ENCODE results near the gene CCDC102A.

Gene CCDC102A

DNA sequence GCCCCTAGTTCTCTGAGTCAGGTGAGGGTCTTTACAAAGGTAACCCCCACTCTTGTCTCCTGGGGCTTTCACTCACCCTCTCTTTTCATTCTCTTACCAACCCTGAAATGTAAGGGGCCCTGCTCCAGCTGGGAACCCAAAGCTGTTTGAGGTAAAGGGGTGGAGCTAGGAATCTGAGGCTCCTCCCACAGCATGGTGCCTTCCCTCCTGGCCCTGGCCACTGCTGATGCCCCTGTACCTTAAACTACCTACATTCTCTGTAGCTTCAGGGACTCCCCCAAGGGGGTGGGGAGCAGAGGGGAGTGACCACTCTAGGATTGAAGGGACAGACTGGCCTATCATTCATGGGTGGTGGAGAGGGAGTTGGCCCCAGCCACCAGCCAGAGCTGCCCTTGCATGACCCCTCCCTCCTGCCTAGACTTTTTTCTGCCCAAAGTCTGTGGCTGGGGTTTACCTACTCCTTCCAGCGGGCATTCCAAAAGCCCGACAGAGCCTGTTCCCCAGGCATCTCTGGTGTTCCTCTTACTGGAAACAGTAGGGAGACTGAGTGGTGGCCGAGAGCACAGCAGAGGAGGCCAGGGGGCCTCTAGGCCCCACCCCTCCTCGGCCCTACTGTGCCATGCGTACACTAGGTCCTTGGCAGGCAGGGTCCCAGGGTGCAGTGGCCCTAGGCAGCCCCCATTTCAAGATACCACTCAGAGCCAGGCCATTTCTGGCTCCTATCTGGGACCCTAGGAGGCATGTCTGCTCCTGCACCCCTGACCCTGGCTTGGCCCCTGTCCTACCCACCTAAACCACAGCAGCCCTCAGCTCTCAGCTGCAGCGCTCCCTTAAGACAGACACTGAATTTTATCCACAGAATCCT lies 59.6 kb downstream of the CCDC102A start:
- DNase-seq, result no peak

DNA sequence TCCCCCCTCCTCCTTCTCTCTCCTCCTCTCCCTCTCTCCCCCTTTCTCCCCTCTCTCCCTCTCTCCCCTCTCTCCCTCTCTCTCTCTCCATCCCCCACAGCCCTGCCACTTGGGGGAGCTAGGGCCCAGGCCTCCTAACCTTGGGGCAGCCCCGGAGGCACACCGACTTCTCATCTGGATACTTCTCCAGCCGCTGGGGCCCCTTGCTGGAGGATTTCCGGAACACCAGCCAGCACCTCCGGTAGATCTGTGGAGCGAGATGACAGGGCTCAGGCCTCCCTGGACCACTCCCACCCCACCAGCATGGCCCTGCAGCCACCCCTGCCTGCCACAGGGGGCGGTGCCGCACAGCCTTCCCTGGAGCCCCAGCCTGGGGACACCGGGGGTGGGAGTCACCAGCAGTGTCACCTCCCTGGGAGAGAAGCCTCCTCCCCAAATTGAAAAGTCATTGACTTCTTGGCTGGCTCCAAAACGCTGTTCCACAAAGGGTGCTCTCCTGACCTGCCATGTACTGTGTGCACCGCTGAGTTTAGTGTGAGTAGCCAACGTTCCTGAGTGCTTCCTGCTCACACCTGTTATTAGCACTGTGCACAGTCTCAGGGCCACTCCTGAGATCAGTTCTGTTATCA lies 60.5 kb downstream of the CCDC102A start:
- DNase-seq, result peak; percentile 73

DNA sequence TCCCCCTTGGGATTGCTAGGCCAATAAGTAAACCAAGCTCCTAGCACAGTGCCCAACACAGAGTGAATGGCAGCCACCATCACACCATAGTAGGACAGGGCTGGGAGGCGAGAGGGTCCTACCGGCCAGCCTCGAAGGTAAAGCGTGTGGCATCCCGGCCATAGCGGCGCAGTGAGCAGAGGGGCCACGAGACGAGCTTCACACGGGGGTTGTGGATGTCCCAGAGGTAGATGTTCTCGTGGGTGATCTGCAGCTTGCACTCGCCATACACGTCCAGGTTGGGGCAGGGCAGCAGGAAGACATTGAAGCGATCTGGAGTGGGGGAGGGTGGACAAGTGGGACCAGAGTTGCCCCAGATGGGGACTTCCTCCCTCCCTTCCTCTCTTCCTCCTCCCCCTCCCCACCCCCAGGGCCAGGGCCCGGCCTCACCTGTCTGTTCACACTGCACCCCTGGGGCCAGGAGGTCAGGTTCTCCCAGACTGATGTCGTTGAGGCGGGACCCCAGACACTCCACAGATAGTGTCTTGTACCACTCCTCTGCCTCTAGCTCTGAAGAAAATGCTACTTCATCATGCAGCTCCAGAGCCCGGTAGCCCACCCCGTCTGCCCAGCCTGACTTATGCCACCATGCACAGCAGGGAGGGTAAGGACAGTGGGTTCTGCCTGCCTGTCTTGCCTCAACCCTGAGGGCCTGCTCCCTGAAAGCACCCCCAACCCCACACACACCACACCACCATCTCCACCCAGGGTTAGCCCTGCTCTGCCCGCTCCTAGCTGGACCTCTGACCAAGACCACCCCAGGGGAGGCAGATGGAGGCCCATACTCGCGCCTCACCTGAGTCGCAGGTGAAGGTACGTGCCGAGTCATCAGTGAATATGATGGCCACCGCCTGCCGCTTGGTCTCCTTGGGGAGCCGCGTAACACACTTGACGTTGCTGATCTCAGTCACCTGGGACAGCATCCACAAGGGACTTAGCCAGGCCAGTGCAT lies 61.4 kb downstream of the CCDC102A start:
- no peak for DNase-seq

DNA sequence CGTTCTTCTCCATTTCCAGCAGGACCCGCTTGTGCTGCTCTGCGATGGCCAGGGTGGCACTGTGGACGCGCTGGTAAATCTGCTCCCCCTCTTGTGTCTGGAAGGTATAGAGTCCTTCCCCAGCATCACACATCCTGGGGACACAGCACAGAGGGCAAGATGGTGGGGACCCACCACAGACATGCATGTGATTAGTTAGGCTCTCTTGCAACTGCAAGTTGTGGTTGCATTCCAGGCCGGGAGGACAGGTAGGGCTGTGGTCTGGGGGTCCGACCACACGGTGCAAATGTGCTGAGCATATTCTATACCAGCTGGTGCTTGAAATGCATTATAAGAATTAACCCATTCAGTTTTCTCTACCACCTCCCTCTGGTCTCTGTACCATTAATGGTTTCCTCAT lies 62.5 kb downstream of the CCDC102A start:
- no peak for DNase-seq

DNA sequence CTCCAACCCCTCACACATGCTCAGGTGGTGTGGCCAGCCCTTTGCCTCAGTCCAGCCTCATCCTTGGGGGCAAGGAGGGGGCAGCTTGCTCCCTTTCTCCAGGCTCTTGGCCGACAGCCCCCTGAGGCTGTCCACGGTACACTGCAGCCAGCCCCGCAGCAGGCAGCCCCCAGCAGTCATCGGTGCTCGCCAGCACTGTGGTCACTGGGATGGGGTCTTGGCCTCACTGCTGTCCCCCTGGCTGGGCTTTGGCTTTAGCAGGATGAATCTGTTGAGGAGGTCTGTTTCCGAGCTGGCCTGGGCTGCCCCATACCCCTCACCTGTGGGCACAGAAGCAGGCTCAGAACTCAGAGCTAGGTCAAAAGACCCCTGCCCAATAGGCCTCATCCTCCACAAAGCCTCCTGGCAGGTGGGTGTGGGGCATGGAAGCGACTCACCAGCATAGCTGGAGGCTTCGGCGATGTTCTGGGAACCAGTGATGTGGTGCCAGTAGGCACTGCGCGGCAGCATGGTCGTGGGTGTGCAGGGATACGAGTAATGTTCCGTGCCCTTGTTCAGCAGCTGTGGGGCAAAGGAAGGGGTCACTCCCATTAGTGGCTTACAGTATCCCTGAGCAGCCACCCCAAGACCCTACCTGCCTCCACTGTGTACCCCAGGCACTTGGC lies 63.1 kb downstream of the CCDC102A start:
- no peak for DNase-seq

DNA sequence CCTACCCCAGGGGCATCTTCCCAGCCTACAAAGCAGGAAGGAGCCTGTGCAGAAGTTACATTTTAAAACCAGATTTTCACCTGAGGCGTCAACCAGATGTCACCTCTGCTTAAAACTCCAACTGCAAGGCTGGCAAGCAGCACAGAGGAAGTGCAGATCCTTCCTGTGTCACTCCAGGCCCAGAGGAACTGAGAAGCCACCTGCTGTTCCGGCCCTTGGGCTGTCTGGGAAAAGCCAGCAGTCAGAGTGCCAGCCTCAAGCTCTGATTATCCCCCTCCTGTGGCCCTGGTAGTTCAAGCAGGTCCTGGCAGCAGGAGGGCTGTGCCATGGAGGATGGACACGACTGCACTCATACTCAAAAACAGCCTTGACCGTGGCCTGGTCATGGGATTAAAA lies 63.7 kb downstream of the CCDC102A start:
- DNase-seq, result no peak

DNA sequence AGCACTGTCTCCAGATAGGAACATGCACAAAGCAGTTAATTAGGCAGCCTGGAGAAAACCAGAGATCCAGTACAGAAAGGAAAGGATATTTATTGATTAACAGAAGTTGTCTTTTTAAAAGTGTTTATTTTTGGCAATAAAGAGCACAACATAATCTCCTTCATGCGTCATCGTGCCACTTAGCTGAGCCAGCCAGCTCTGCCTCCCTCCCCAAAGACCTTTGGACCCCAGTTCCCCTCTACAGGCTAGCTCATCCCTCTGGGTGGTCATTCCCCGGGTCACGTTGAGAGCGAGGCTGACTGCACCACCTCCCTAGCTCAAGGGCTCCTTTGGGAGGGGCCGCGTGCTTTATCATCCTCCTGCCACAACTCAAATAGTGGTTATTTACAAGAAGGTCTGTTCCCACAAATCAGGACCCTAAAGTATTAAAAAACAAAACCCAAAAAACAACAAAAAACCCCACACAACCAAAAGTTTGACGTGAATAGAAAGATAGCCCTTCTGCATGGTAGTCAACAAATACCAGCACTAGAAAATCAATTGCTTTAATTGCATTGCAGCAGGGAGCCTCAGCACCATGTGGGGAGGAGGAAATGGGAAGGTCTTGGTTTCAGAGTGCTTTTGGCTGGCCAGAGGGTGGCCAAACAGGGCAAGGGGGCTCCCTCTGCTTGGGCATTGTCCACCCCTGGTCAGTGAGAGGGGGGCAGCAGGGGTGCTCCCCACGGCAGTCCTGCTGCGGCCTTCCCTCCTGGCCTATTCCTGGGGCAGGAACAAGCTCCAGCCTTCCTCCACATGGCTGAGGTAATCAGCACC lies 64.3 kb downstream of the CCDC102A start:
- no peak for DNase-seq

DNA sequence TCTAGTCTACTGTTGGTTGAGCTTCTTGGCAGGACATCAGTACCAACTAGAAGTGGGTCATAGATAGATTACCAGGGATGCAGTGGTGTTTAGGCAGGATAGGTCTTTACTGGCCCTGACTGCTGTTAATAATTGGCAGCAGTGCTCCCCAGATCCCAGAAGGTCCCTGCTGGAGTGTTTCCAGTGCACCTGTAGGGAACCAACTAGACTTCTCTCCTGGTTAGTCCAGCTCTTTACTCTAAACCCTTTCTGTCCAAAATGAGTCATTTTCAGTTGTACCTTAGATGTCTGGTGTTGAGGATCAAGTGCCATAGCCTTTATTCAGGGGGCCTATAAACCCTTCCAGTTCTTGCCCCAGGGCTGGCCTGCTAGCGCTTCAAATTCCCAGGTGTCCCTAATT lies 65.2 kb downstream of the CCDC102A start:
- no peak for DNase-seq

DNA sequence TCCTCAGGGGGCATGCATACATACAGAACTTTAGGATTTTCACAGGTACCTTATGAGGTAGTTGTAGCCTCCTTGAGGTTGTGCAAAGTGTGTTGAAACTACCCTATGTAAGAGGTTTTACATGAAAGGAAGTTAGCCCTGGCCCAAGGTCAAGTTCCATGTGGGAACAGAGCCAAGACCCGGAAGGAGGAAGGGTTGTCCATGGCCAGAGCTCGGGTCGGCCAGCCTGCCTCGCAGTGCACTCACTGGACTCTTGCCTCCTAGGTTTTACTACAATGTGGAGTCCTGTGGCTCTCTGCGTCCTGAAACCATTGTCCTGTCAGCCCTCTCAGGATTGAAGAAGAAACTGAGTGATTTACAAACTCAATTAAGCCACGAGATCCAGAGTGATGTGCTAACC lies 65.7 kb downstream of the CCDC102A start:
- DNase-seq, result no peak

DNA sequence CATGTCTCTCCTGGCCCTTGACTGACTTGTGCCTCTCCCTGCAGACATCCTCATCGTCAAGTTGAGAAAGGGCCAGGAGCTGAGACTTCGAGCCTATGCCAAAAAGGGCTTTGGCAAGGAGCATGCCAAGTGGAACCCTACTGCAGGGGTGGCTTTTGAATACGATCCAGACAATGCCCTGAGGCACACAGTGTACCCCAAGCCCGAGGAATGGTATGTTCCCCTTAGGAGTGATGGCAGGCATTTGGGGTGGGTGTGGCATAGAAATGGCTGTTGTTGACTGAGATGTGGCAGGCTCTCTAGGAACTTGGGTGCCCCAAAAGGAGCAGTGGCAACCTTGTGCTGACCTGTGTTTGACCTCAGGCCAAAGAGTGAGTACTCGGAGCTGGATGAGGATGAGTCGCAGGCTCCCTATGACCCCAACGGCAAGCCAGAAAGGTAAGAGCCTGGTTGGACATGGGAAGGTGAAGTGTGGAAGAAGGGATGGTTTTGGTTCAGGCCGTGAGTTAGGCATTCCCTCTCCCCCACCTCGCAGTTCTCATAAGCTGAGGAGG lies 66.4 kb downstream of the CCDC102A start:
- no peak for DNase-seq

DNA sequence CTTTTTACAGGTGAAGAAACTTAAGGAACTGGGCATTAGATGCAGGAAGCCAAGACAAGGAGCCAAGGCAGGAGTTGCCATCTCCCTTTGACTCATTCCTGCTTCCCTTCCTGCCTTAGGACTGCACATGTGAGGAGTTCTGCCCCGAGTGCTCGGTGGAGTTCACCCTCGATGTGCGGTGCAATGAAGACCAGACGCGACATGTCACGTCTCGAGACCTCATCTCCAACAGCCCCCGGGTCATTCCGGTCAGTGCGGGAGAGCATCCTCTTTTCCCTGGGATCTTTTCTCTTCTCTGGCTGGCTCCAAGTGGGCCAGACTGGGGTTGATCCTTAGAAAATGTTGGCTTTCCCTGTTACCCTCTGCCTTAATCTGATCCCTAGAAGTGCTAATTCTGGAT lies 67.3 kb downstream of the CCDC102A start:
- DNase-seq, result no peak

DNA sequence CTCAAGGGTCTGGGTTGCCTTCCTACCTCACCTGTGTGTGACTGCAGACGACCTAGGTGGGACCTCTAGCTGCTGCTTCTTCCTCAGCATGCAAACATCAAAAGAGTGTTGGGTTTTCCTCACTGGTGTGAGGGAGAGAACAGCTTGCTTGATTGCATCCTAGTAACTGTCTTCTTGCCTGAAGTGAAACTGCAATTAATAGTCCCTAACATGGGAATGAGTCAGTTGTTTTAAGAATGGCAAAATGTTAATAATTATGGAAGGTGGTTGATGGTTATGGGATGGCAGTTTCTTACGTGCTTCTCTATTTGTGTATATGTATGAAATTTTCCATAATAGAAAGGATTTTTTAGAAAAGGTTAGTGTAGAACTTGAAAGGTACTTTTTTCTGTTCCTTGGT lies 68.0 kb downstream of the CCDC102A start:
- DNase-seq, result no peak

DNA sequence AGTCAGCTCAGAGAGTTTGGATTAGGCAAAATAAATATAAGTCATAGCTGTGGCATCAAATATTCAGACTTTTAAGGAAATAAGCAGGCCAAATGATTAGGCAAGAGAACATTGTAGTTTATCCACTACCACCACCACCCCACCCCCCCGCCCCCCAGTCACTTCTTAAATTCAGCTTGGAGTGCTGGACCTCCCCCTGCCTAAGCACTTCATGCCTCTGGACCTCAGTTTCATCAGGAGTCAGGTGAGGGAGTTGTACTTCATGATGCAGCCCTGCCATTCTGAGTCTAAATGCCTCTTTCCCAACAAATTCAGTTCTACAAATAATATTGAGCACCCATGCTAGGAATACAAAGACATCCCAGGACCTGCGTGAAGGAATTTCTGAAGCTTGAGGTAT lies 71.8 kb downstream of the CCDC102A start:
- DNase-seq, result no peak

DNA sequence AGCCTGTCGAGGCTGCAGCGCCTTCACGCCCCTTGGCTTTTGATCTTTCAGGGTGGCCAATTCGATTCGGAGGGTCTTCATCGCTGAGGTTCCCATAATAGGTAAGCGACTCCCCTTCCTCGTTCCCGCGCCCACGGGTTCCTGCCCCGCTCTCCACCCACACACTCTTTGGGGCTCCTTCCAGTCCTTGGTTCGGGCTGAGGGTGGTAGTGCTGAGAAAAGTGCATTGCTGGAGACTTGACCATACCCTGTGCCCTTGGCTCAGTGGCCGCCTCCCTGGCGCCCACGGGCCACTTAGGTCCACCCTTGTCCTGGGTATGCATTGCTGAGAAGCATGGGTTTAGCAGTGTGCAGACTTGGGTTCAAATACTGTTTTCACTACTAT lies 73.4 kb downstream of the CCDC102A start:
- no peak for DNase-seq

DNA sequence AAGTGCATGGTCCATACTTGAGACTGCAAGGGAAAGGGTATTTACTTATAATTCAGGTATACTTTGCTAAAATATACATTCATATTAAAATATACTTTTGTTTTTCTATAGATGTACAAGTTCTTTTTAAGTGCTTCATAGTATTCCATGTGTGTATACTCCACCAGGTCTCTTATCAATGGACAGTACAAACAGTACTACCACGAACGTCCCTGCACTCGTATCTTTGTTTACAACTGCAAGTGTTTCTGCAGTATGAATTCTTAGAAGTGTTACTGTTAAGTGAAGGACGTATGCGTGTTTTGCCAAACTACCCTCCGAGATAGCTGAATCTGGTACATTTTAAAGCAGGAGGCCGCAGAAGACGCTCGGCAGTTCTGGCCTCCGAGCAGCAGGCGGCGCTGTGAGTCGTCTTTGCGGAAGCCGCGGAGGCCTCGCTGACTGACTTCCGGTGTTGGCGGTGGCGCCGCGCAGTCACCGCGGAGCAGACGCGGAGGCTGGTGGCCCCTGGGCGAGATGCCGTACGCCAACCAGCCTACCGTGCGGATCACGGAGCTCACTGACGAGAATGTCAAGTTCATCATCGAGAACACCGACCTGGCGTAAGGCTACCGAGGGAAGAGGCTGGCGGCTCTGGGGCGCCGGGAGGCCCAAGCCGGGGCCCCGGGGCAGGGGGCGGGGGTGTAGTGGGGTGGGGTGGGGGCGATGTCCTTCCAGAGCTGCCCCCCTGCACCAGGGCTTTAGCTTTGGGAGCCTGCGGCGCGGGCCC lies 74.0 kb downstream of the CCDC102A start, which contains the start of gene POLR2C:
POLR2C (plus strand) TSS at position 471 of the 769 bp plus-strand sequence; CDS start at position 517, 46 bp downstream.
- DNase-seq, result peak; percentile 93

Data from effector CD4-positive, alpha-beta T cell (primary cell).